H7 (cell line): ENCODE measurements around the gene CLK4. TPM values are rescaled to one million over a fixed set of nuclear protein-coding genes. Genes with fewer than 3 reads are reported as not detected.

ENCODE experiments used
- DNase-seq: peaks from one replicate; pipeline ENCODE4 v3.0.0; 2012
- H3K27me3 ChIP-seq: 2 replicates; pipeline ENCODE4 v1.6.0; 2011; ENCODE audit warnings: mild to moderate bottlenecking, low read length; ENCODE audit not compliant: control insufficient read depth, insufficient read depth
- H3K36me3 ChIP-seq: replicated peaks from 2 replicates; pipeline ENCODE4 v1.5.1; 2011; ENCODE audit warnings: low read length; ENCODE audit not compliant: control insufficient read depth, insufficient read depth
- H3K4me3 ChIP-seq: 2 replicates; pipeline ENCODE4 v1.5.1; 2011; ENCODE audit warnings: low read depth, mild to moderate bottlenecking, control low read depth, low read length, moderate library complexity; ENCODE audit not compliant: insufficient read depth
- total RNA-seq: library from RNA; depleted of rRNA; stranded (reverse); fragments of >200 nt; shearing (Covaris generic); gene quantifications from 2 replicates; pipeline ENCODE4 v1.2.3, GENCODE V29; 2014

The CLK4 gene
- total RNA-seq, 1 experiment from 2014 or later, result 6.1 TPM

- no peaks in the 10 kb centered on the region for H3K36me3 ChIP-seq
- H3K27me3 ChIP-seq, result no peaks in the 10 kb centered on the region
- DNase-seq, result no peak
- no peak overlapping the region for H3K4me3 ChIP-seq
Measured at GRCh38 chr5:178650214-178650613, 23.4 kb upstream of the CLK4 start.

GRCh38 chr5:178649580-178649979 lies 22.7 kb upstream of the CLK4 start:
- no peak for DNase-seq
- H3K36me3 ChIP-seq, result no peaks in the 10 kb centered on the region
- no peaks in the 10 kb centered on the region for H3K27me3 ChIP-seq
- no peak overlapping the region for H3K4me3 ChIP-seq

GRCh38 chr5:178644826-178645545 lies 18.1 kb upstream of the CLK4 start:
- H3K27me3 ChIP-seq, result no peaks in the 10 kb centered on the region
- DNase-seq, result no peak
- no peak overlapping the region for H3K4me3 ChIP-seq
- H3K36me3 ChIP-seq, result no peaks in the 10 kb centered on the region

GRCh38 chr5:178642351-178642909 lies 15.6 kb upstream of the CLK4 start:
- H3K36me3 ChIP-seq, result no peaks in the 10 kb centered on the region
- no peak overlapping the region for H3K4me3 ChIP-seq
- DNase-seq, result no peak

GRCh38 chr5:178641711-178642110 lies 14.9 kb upstream of the CLK4 start:
- H3K36me3 ChIP-seq, result no peaks in the 10 kb centered on the region
- no peak for DNase-seq
- H3K4me3 ChIP-seq, result no peak overlapping the region
- H3K27me3 ChIP-seq, result no peaks in the 10 kb centered on the region

More at GRCh38 chr5:178642351-178642909, 15.6 kb upstream of the CLK4 start:
- no peaks in the 10 kb centered on the region for H3K27me3 ChIP-seq

- no peaks in the 10 kb centered on the region for H3K36me3 ChIP-seq
- no peak overlapping the region for H3K4me3 ChIP-seq
- no peaks in the 10 kb centered on the region for H3K27me3 ChIP-seq
- no peak for DNase-seq
Measured at GRCh38 chr5:178640331-178641045, 13.6 kb upstream of the CLK4 start.

GRCh38 chr5:178637356-178638074 lies 10.7 kb upstream of the CLK4 start:
- H3K4me3 ChIP-seq, result no peak overlapping the region
- H3K27me3 ChIP-seq, result no peaks in the 10 kb centered on the region
- no peak for DNase-seq
- H3K36me3 ChIP-seq, result no peaks in the 10 kb centered on the region

- no peaks in the 10 kb centered on the region for H3K36me3 ChIP-seq
- no peaks in the 10 kb centered on the region for H3K27me3 ChIP-seq
- no peak overlapping the region for H3K4me3 ChIP-seq
- DNase-seq, result no peak
Measured at GRCh38 chr5:178632285-178632684, 5.4 kb upstream of the CLK4 start.

GRCh38 chr5:178630951-178631350 lies 4.1 kb upstream of the CLK4 start:
- Histone ChIP-seq H3K4me3 (no peak overlapping the region), H3K36me3 (no peaks in the 10 kb centered on the region), H3K27me3 (no peaks in the 10 kb centered on the region)
- no peak for DNase-seq

- H3K27me3 ChIP-seq, result no peaks in the 10 kb centered on the region
- no peak overlapping the region for H3K4me3 ChIP-seq
- H3K36me3 ChIP-seq, result no peaks in the 10 kb centered on the region
- no peak for DNase-seq
Measured at GRCh38 chr5:178630475-178630930, 3.7 kb upstream of the CLK4 start.

- H3K4me3 ChIP-seq, result peak overlapping the region; percentile 53
- H3K27me3 ChIP-seq, result no peaks in the 10 kb centered on the region
- DNase-seq, result no peak
- peaks cover 4% of the 10 kb centered on the region for H3K36me3 ChIP-seq
Measured at GRCh38 chr5:178627259-178627598, 379 bp upstream of the CLK4 start.

- H3K27me3 ChIP-seq, result no peaks in the 10 kb centered on the region
- H3K4me3 ChIP-seq, result peak overlapping the region; percentile 96
- peaks cover 4% of the 10 kb centered on the region for H3K36me3 ChIP-seq
- DNase-seq, result no peak
Measured at GRCh38 chr5:178625679-178626483, 969 bp downstream of the CLK4 start.

GRCh38 chr5:178624631-178625546 lies 2.0 kb downstream of the CLK4 start:
- DNase-seq, result no peak

More at GRCh38 chr5:178624631-178625546, 2.0 kb downstream of the CLK4 start:
- Histone ChIP-seq H3K4me3 (peak overlapping the region; percentile 96), H3K27me3 (no peaks in the 10 kb centered on the region), H3K36me3 (peaks cover 4% of the 10 kb centered on the region)
